GM12878 (cell line): ENCODE data around the gene MYO16.

Experiments used
- CEBPB ChIP-seq, 2 experiments: fragments of 150-350 bp in 1 of 2; IDR thresholded peaks; 2 replicates each; pipeline ENCODE4 v1.6.1; 2012 to 2014; ENCODE audit warnings: low read depth in 2 of 2, low read length in 2 of 2, borderline replicate concordance in 1 of 2, inconsistent platforms in 1 of 2
- ETV6 ChIP-seq, 2 experiments: fragments of 450-650 bp in 1 of 2; IDR thresholded peaks in 1 of 2; conservative IDR thresholded peaks in 1 of 2; 2 replicates each; pipeline ENCODE4 v1.6.1; 2014; ENCODE audit warnings: antibody characterized with exemption in 1 of 2, borderline replicate concordance in 1 of 2, low read depth in 1 of 2, mild to moderate bottlenecking in 1 of 2, moderate library complexity in 1 of 2
- HDAC2 ChIP-seq: fragments of 200-600 bp; sonication (generic); IDR thresholded peaks from 2 replicates; pipeline ENCODE4 v1.6.1; 2017
- IKZF2 ChIP-seq, 2 experiments: fragments of 450-650 bp; IDR thresholded peaks; 2 replicates each; pipeline ENCODE4 v1.6.1; 2017; ENCODE audit warnings: mild to moderate bottlenecking in 2 of 2, moderate library complexity in 2 of 2
- IRF3 ChIP-seq: fragments of 450-650 bp; IDR thresholded peaks from 2 replicates; pipeline ENCODE4 v1.6.1; 2014; ENCODE audit warnings: mild to moderate bottlenecking
- JUNB ChIP-seq: IDR thresholded peaks from 2 replicates; pipeline ENCODE4 v1.6.1; 2016; ENCODE audit warnings: antibody characterized with exemption, mild to moderate bottlenecking
- MAX ChIP-seq: IDR thresholded peaks from 2 replicates; pipeline ENCODE4 v1.6.1; 2012; ENCODE audit warnings: low read depth, low read length, improper control_type of control experiment
- MEF2A ChIP-seq: IDR thresholded peaks from 2 replicates; pipeline ENCODE4 v1.6.1; 2011; ENCODE audit warnings: low read depth, mild to moderate bottlenecking, low read length, moderate library complexity; ENCODE audit not compliant: insufficient read depth
- MTA3 ChIP-seq: IDR thresholded peaks from 2 replicates; pipeline ENCODE4 v1.6.1; 2012; ENCODE audit warnings: low read length, inconsistent platforms, borderline replicate concordance
- SIN3A ChIP-seq: IDR thresholded peaks from 2 replicates; pipeline ENCODE4 v1.6.1; 2012; ENCODE audit warnings: low read depth, low read length, improper control_type of control experiment
- TCF7 ChIP-seq: IDR thresholded peaks from 2 replicates; pipeline ENCODE4 v1.6.1; 2014; ENCODE audit warnings: antibody characterized with exemption, borderline replicate concordance
- TF ChIP-seq, protein P1 (sequence below), 3 experiments: IDR thresholded peaks in 2 of 3; conservative IDR thresholded peaks in 1 of 3; 2 replicates each; pipeline ENCODE4 v1.5.1; 2011; ENCODE audit warnings: low read depth in 3 of 3, low read length in 3 of 3, mild to moderate bottlenecking in 3 of 3, control low read depth in 2 of 3, moderate library complexity in 2 of 3, inconsistent platforms in 1 of 3, mixed read lengths in 1 of 3; ENCODE audit not compliant: control insufficient read depth in 2 of 3, insufficient read depth in 1 of 3; ENCODE audit errors: extremely low read depth in 1 of 3

DNA sequence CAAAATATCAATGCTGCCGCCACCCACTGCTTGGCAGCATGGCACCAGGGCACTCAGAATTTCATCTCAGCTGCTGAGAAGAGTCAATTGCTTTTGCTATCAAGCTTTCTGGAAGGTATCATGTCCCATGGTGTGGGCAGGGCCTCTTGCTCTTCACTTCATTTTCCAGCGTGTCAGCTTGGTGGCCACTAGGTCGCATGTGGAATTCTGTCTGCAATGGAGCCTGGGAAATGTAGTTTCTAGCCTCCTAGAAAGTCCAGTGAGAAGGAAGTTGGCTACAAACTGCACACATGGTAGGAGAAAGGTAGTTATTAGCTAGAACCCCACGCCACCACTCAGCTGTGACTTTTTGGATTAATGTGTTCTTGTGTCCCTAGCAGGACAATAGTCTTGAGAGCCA lies 105.3 kb downstream of the MYO16 start:
- TF ChIP-seq MAX (no peak), CEBPB (IDR thresholded peaks at IDR 0.05; ENCODE audit: borderline replicate concordance in 1 of 2, low read depth in 2 of 2, low read length in 2 of 2) (no peak), IRF3 (no peak), ETV6 (conservative IDR thresholded peaks at IDR 0.05 in 1 of 2, IDR thresholded peaks at IDR 0.05 in 1 of 2; ENCODE audit: borderline replicate concordance in 1 of 2, low read depth in 1 of 2) (no peak), MTA3 (no peak), IKZF2 (IDR thresholded peaks at IDR 0.05) (no peak), JUNB (no peak), HDAC2 (no peak), TCF7 (no peak), MEF2A (no peak), SIN3A (no peak)
- TF ChIP-seq, protein P1, sequence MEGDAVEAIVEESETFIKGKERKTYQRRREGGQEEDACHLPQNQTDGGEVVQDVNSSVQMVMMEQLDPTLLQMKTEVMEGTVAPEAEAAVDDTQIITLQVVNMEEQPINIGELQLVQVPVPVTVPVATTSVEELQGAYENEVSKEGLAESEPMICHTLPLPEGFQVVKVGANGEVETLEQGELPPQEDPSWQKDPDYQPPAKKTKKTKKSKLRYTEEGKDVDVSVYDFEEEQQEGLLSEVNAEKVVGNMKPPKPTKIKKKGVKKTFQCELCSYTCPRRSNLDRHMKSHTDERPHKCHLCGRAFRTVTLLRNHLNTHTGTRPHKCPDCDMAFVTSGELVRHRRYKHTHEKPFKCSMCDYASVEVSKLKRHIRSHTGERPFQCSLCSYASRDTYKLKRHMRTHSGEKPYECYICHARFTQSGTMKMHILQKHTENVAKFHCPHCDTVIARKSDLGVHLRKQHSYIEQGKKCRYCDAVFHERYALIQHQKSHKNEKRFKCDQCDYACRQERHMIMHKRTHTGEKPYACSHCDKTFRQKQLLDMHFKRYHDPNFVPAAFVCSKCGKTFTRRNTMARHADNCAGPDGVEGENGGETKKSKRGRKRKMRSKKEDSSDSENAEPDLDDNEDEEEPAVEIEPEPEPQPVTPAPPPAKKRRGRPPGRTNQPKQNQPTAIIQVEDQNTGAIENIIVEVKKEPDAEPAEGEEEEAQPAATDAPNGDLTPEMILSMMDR (IDR thresholded peaks at IDR 0.05 in 2 of 3, conservative IDR thresholded peaks at IDR 0.05 in 1 of 3; ENCODE audit: control insufficient read depth in 2 of 3, extremely low read depth in 1 of 3, insufficient read depth in 1 of 3, low read depth in 3 of 3, low read length in 3 of 3), result no peak
